ENCODE results near the gene SLC35F3. TPM values are rescaled to one million over a fixed set of nuclear protein-coding genes. Genes with fewer than 3 reads are reported as not detected.

The SLC35F3 gene
- total and polyA plus RNA-seq, 4 donors = 0.01 to 0.37 (median 0.08) TPM; not detected in 1

- Histone ChIP-seq H3K36me3 (ENCODE audit: control insufficient read depth in 4 of 4, insufficient read depth in 3 of 4, low read depth in 1 of 4, low read length in 3 of 4) (no peaks in the 10 kb centered on the region), H3K9me3 (ENCODE audit: control insufficient read depth in 4 of 4, low read length in 3 of 4) (no peaks in the 10 kb centered on the region), H3K27ac (ENCODE audit: low read depth in 1 of 2, low read length in 2 of 2) (no peak overlapping the region), H3K4me1 (ENCODE audit: control insufficient read depth in 4 of 4, insufficient read depth in 4 of 4, low read length in 3 of 4) (no peaks in the 10 kb centered on the region), H3K9ac (ENCODE audit: low read depth in 1 of 2, low read length in 2 of 2) (no peak overlapping the region), H3K4me3 (ENCODE audit: low read depth in 1 of 3, low read length in 3 of 3) (no peak overlapping the region), H3K27me3 (ENCODE audit: control insufficient read depth in 4 of 4, insufficient read depth in 4 of 4, low read length in 3 of 4) (no peaks in the 10 kb centered on the region)
- WGBS = 81% methylated on average over 7 of the region's 7 CpGs
- no peak for DNase-seq (ENCODE audit: low spot score)
- TF ChIP-seq NR2F2 (IDR thresholded peaks at IDR 0.05) (no peak), FOXA1 (IDR thresholded peaks at IDR 0.05) (no peak)
These were observed 79.3 kb downstream of the SLC35F3 start for GRCh38 chr1:233983811-233984210.

GRCh38 chr1:233988963-233989696 lies 84.7 kb downstream of the SLC35F3 start:
- TF ChIP-seq FOXA1 (IDR thresholded peaks at IDR 0.05) (no peak), GABPA (IDR thresholded peaks at IDR 0.05 in 1 of 2, conservative IDR thresholded peaks at IDR 0.05 in 1 of 2) (no peak), JUND (IDR thresholded peaks at IDR 0.05) (no peak), SP1 (IDR thresholded peaks at IDR 0.05) (no peak), HNF4A (conservative IDR thresholded peaks at IDR 0.05) (no peak), ZBTB33 (IDR thresholded peaks at IDR 0.05) (no peak), NR2F2 (IDR thresholded peaks at IDR 0.05) (no peak), EGR1 (IDR thresholded peaks at IDR 0.05; ENCODE audit: low read depth in 2 of 2) (no peak), HNF4G (IDR thresholded peaks at IDR 0.05) (no peak), RXRA (IDR thresholded peaks at IDR 0.05) (no peak), FOXA2 (IDR thresholded peaks at IDR 0.05) (no peak), YY1 (IDR thresholded peaks at IDR 0.05) (no peak), TAF1 (conservative IDR thresholded peaks at IDR 0.05) (no peak), RAD21 (IDR thresholded peaks at IDR 0.05) (no peak)
- TF ChIP-seq, protein P1, sequence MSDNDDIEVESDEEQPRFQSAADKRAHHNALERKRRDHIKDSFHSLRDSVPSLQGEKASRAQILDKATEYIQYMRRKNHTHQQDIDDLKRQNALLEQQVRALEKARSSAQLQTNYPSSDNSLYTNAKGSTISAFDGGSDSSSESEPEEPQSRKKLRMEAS (IDR thresholded peaks at IDR 0.05) = no peak
- H3K4me1 ChIP-seq (ENCODE audit: control insufficient read depth in 4 of 4, insufficient read depth in 4 of 4, low read length in 3 of 4) = no peaks in the 10 kb centered on the region
- H3K9ac ChIP-seq (ENCODE audit: low read depth in 1 of 2, low read length in 2 of 2) = no peak overlapping the region
- DNase-seq (ENCODE audit: low spot score) = no peak
- no peak overlapping the region for H3K27ac ChIP-seq (ENCODE audit: low read depth in 1 of 2, low read length in 2 of 2)
- H3K4me3 ChIP-seq (ENCODE audit: low read depth in 1 of 3, low read length in 3 of 3) = no peak overlapping the region
- H3K9me3 ChIP-seq (ENCODE audit: control insufficient read depth in 4 of 4, low read length in 3 of 4) = no peaks in the 10 kb centered on the region
- 49% methylated on average over 2 of the region's 2 CpGs for WGBS
- H3K36me3 ChIP-seq (ENCODE audit: control insufficient read depth in 4 of 4, insufficient read depth in 3 of 4, low read depth in 1 of 4, low read length in 3 of 4) = no peaks in the 10 kb centered on the region
- peaks cover 0 to 4% (median 0%) of the 10 kb centered on the region in 4 donors for H3K27me3 ChIP-seq (ENCODE audit: control insufficient read depth in 4 of 4, insufficient read depth in 4 of 4, low read length in 3 of 4)

DNA sequence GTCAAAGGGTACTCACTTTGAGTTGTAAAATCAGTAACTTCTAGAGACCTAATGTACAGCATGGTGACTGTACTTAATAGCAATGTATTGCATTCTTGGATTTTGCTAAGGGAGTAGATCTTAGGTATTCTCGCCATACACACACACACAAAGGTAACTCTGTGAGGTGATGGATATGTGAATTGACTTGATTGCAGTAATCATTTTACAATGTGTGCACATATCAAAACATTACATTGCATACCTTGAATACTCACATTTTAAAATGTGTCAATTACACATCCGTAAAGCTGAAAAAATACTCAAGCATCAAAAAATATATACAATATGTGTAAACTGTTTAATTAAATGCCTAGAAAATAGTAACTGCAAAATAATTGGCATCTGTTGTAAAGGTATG lies 86.0 kb downstream of the SLC35F3 start:
- TF ChIP-seq ZBTB33 (IDR thresholded peaks at IDR 0.05) (no peak), FOXA1 (IDR thresholded peaks at IDR 0.05) (no peak), HNF4A (conservative IDR thresholded peaks at IDR 0.05) (no peak), EGR1 (IDR thresholded peaks at IDR 0.05; ENCODE audit: low read depth in 2 of 2) (no peak), SP1 (IDR thresholded peaks at IDR 0.05) (no peak)
- TF ChIP-seq, protein P1 (IDR thresholded peaks at IDR 0.05) = no peak
- H3K27ac ChIP-seq (ENCODE audit: low read depth in 1 of 2, low read length in 2 of 2) = no peak overlapping the region
- WGBS = 62% methylated on average over 2 of the region's 2 CpGs
- H3K4me3 ChIP-seq (ENCODE audit: low read depth in 1 of 3, low read length in 3 of 3) = no peak overlapping the region
- H3K4me1 ChIP-seq (ENCODE audit: control insufficient read depth in 4 of 4, insufficient read depth in 4 of 4, low read length in 3 of 4) = no peaks in the 10 kb centered on the region
- peaks cover 0 to 4% (median 0%) of the 10 kb centered on the region in 4 donors for H3K27me3 ChIP-seq (ENCODE audit: control insufficient read depth in 4 of 4, insufficient read depth in 4 of 4, low read length in 3 of 4)
- H3K9me3 ChIP-seq (ENCODE audit: control insufficient read depth in 4 of 4, low read length in 3 of 4) = no peaks in the 10 kb centered on the region
- DNase-seq (ENCODE audit: low spot score) = no peak
- H3K9ac ChIP-seq (ENCODE audit: low read depth in 1 of 2, low read length in 2 of 2) = no peak overlapping the region
- no peaks in the 10 kb centered on the region for H3K36me3 ChIP-seq (ENCODE audit: control insufficient read depth in 4 of 4, insufficient read depth in 3 of 4, low read depth in 1 of 4, low read length in 3 of 4)
